Activated CD4-positive, alpha-beta T cell treated with anti-CD3 and anti-CD28 coated beads for 48 hours (primary cell): Measurements from ENCODE around the gene FOXF1.

Source experiments
- DNase-seq: peaks from one replicate; pipeline ENCODE4 v3.0.0-alpha.2; 2020

Gene FOXF1

DNA sequence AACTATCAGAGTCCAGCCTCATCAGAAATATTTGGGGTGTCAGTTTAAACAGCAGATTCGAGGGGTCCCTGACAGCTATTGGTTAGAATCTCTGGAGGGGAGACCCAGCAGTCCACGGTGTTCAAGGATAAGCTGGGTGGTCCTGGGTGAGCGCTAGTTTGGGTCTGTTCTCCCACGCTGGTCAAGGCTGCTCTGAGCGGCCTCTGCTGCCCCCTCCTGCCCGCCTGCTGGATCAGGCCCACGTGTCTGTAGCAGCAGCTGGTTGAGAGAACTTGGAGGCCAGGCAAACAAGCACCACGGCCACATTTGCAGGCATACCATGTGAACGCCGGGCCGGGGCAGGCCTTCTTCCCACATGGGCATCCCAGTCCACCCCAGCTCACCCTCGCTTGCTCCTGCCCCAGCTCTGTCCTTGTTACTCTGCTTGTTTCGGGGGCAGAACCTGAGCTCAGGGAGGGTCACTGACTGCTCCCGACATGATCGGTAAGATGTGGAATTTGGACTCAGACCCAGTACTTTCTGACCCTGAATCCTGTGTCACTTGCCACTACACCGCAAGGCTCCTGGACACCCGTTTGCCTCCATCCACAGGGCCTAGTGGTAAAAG, 7.4 kb downstream of the FOXF1 start:
- DNase-seq, result peak; percentile 44

DNA sequence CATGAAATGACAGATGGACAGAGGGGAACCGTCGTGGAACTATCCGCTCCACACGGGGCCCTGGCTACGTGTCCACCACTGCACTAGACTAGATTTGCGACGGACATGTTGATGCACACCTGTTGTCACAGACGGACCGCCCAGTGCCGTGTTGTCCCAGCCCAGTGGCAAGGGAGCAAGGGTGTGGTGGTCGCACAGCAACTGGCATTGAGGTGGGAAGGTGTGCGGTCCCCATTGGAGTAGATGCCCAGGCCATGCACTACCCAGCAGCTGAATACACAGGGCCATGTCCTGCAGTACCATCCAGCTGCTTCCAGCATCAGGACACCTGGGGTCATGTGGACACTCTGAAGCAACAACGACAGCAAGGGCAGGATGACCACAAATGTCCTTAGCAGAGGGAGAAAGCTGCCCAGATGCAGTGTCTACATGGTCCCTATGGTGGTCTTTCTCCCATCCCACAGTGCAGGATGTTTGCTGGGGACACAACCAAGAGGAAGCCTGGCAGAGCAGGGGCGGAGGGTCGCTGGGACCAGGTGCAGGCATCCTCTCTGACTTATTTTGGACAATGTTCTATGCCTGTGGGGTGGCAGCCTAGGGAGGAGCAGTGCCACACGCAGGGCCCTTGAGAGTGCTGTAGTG, 8.8 kb downstream of the FOXF1 start:
- DNase-seq, result no peak

DNA sequence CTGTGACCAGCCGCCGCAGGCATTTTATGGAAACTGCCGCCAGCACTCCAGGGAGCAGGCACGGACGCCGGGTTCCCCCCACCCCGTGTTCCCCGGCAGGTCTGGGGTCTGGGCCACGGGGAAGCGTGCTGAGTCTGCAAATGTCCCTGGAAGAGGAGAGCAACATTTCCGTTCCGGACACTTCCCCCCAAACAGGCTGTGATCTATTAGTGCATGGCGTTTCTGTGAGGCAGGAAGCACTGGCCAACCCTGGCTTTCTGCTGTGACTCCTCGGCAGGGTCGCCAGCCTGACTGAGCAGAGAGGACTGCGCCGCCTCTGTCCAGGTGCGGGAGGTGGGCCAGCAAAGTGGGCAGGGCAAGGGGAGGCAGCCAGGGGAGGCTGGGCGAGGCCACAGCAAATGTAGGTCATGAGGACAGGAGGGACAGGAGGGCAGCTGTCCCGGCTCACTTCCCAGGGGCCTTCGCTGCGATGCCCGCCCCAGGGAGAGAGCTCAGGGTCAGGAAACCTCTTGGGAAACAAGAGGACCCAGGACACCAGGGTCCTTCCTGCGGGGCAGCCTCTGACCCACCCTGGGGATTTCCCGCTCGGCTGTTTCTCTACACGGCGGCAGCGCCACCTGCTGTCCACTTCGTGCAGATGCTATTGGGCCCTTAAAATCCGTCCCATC, 9.5 kb downstream of the FOXF1 start:
- DNase-seq, result peak; percentile 69

DNA sequence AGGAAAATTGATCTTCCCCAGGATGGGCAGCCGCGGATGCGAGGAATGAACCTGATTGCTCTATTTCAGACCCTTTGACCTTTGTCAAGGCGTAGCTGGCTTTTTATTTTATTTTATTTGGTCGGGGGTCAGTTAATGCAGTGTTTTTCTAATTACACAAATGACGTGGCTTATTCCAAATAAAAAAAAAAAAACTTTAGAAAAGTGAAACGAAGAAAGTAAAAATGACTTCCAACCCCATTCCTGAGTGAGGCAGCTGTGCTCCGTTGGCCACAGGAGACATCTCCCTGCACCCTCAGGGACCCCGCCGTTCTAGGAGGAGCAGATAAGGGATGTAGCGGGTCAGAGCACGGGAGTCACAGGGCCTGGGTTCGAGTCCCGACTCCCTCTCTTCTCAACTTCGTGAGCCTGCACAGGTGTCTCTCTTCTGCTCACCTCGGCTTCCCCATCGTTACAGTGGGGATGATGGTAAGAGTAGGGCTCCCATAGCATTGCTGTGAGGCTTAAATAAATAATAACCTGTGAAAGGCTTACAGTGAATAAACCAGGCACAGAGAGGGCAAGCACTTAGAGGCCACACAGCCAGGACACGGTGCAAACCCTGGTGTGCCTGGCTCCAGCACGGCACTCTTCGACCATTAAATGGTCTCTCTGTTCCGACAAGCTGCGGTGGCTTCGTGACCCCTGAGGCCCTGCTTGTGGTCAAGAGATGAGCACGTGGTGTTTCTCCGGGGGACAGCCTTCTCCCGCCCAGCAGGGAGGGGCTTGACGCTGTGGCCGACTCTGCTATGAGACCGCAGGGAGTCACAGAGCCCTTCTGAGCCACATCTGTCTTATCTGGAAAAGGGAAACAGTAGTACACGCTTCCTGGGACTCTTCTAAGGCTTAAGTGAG, 10.2 kb downstream of the FOXF1 start:
- DNase-seq, result no peak

DNA sequence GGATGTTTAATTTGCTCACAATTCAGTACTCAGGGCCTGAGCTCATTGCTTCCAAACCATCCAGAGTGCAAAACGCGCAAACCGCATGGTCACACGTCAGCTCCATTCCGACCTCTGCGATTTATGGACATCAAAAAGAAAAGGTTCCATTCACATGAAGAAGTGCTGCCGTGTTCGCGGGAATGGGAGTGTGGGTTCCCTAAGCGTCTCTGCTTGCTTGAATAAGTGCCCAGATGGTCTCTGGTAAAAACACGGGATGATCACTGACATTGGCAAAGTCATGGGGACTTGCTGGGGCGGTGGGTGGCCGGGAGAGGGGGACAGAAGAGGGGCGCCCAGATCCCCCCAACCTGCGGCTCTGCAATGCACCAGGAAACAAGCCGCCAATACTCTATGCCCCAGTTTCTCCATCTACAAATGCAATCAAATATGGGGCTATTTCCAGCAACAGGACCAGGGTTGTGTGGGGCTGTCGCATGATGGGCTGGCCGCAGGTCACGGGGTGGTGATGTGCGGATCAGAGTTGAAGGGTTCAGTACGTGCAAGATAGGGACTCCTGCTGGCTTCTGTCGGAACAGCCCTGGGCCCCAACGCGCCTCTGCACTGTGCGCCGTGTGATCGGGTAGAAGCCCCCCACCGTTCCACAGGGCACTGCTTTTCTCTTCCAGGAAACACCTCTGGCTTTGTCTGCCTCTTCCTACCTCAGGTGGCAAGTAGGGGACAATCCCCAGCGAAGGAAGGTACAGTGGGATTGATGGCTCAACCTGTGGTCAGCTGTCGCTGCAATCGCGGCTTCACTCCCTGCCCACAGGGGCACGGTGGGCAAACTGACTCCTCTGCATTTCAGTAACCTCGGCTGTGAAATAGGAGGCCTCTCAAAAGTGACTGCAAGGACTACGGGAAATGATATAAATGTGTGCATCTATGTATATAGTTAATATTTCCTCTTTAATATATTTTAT, 11.2 kb downstream of the FOXF1 start:
- no peak for DNase-seq

DNA sequence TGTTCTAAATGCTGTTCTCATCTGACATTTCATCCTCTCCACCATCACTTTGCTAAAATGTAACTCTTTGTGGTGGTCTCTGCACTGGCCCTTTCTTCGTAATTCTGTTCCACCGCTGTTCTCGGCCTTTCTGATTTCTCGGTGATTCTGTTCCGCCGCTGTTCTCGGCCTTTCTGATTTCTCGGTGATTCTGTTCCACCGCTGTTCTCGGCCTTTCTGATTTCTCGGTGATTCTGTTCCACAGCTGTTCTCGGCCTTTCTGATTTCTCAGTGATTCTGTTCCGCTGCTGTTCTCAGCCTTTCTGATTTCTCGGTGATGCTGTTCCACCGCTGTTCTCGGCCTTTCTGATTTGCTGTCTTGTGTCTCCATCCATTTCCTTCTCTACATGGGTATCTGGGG, 12.3 kb downstream of the FOXF1 start:
- no peak for DNase-seq

DNA sequence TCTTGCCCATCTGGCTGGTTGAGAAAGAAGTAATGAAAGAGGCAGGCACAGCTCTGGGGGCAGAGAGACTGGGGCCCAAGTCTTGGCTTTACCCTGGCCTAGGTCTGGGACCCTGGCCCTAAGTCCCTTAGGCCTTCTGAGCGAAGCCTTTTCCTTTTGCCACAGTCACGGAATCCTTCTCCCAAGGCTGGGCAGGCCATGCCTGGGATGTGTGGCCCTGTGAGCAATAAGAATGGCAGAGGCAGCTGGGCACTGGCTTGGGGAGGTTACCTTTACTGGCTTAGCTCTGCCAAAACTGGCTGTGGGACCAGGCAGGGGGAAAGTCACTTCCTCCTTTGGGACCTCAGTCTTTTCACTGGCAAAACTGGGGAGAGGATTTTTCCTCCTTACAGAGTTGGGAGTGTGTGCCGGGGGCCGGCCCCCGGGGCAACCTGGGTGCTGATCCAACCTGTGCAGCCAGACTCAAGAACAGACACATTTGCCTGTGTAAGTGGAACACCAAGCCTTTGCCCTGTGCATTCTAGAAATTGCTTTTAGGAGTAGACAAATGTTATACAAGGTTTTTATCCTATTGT, 12.9 kb downstream of the FOXF1 start:
- no peak for DNase-seq

DNA sequence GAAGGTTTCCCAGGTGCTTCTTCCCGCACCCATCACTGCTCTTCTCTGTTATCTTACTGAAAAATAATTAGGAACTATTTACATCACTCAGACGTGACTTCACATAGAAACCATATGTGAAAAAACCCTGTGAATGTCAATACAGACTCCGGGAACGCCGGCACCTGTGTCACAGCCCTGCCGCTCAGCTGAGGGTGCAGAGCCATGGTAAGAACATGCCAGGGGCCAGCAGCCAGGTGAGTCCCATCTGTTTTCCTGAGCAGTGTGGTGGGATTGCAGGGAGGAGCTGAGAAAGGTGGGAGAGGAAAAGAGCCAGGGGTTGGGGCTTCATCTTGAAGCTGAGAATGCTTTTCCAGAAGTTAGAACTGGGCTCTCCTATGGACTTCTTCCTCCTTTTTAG, 13.7 kb downstream of the FOXF1 start:
- DNase-seq, result no peak

DNA sequence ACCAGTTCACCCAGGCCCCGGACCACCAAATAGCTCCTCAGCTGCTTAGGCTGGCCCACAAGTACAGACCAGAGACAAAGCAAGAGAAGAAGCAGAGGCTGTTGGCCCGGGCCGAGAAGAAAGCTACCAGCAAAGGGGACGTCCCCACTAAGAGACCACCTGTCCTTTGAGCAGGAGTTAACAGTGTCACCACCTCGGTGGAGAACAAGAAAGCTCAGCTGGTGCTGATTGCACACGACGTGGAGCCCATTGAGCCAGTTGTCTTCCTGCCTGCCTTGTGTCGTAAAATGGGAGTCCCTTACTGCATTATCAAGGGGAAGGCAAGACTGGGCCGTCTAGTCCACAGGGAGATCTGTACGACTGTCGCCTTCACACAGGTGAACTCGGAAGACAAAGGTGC, 15.4 kb downstream of the FOXF1 start:
- DNase-seq, result no peak

DNA sequence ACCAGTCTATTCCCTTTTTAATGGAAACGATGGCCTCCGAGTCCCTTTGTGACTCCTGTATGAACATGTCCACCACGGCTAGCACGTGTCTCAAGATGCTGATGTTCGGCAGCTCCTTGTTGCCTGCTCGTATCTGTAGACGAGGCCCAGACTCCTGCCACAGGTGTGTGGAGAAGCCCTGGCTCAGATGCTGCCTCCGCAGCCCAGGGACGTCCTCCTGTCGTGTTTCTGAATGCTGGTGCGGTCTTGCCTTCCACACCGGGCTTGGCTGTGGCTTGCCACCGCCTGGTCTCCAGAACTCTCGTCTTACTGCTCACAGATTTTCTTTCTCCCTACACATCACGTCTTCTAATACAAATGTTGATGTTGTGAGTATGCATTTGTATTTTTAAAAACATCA, 17.0 kb downstream of the FOXF1 start:
- DNase-seq, result no peak

DNA sequence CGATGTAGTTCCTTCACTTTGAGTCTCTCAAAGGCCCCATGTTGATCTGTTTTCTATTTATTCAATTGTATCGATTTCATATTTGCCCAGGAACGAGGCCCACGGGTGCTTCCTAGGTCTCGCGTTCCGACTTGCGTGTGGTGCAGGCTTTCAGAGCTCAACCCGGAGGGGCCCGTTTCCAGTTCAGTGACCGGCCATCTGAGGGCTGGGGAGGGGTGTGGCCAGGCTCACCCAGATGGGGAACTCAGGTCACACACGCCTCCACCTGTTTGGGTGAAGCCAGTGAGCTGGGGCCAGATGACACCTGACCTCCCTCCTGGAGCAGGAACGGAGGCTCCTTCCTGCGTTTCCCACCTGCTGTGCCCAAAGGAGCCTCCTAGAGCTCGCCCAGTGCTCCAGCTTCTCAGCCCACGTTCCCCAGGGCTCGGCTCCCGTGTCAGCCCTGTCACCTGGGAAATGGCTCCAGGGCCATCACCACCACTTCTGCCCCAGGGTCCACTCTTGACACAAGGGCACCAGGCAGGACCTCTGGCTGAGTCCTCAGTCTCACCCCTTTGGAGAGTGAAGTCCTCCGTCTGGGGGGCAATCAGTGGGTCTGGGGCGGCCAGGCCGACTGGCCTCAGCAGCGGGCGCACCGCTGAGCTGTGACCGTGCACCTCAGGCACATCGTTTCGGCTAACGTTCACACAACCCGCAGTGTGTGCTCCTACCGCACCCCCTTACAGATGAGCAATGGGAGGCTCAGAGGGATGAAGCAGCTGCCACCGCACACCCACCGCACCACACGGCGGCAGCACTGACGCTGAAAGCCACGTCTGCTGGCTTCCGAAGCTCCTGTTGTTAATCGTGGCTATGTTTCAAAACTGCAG, 18.0 kb downstream of the FOXF1 start:
- no peak for DNase-seq

DNA sequence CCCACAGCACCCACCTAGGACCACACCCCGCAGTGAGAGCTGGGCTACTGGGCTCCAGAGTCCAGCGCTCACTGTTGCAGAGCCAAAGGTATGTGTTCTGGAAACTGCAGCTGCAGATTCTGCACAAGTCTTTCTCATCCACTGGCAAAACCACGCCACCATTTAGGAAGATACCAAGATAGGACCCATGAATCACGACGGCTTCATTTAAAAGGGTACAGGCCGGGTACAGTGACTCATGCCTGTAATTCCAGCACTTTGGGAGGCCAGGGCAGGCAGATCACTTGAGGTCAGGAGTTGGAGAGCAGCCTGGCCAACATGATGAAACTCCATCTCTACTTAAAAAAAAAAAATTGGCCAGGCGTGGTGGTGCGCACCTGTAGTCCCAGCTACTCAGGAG, 18.8 kb downstream of the FOXF1 start:
- DNase-seq, result no peak

DNA sequence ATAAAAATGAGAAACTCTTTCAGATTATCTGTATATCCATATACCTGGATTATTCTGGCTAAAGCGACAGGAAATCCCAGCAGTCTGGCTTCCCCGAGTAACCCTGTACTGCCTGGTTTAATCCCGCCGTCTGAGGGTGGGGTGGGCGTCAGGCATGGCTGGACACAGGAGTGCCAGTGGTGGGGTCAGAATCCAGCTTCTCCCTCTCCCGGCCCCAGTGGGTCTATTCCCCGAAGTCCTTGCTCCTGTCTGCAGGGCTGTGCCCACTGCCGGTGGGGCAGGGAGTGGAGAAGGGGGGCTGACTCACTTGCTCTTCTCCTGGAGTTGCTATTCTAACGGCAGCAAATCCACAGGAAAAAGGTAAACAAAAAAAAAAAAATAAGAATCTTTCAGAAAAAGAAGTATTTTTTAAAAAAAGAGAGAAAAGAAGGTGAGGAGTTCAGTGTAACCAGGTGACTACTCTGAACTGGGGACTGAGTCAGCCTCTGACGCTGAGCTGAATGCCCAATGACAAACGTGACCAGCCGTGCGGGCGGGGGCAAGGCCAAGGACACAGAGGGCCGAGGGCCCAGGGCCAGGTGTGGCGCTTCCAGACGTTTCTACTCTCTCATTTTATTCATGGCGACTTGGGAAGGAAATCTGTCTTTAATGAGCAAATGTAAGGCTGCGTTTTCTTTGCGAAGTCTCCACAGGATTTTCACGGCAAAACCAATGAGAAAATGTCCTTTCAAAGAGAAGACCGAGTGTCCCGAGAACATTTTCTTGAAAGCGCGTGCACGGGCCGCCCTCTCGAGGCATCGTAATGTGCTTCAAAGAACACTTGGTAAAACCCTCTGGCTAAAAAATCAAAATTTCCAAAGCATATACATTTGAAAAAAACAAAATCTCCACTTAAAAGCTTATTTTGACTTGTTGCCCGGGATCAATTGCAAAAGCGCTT, 20.2 kb downstream of the FOXF1 start:
- DNase-seq, result no peak

DNA sequence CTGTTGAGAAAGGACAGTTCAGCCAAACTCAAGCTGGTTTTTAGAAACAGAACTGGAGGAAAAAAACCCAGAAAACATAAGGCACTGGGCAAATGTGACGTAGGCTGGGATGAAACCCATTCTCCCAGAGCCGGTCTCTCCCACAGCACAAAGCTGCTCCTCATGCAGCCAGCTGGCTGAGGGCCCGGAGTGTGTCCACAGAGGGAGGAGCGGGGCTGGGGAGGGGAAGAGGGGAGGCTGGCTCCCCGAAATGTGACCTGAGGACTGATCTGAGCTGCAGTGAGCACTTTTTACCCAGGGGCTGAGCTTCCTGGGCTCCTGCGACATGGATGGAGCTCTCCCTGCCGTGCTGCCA, 20.8 kb downstream of the FOXF1 start:
- no peak for DNase-seq

DNA sequence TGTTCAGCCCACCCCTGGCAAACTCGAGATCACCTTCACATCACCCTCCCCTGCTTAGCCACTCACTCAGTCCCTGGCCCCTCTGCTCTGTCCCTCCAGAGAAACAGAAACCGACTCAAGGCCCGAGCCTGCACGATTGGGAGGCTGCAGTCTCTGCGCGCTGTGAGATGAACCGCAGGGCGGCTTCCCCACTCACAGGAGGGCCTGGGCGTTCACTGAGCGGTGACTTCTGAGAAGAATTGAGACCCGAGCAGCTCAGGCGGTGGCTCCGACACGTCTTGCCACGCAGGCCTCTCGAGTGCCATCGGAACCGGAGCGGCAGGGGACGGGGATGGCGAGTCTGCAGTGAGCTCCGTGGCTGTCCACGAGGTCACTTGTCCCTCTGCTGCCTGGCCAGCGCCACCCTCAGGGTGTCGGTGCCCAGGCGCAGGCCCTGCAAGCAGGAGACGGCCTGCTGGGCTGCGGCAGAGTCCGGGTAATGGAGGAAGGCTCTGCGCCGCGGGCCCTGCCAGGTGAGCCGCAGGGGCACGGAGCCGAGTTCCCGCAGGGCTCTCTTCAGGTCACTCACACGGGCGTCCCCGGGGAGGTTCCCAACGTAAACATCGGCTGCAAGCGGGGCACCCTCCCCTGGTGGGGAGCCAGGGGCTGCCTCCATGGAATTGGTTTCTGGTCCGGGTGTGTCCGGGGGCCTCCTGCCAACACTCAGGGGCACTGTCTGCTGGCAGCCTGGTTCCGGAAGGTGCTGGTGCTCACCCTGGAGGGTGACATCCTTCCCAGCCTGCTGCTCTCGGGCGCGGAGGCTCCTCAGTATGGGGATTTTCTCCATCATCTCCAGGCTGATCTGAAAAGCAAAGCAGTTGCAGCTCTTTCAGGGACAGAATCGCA, 21.6 kb downstream of the FOXF1 start:
- DNase-seq, result no peak

DNA sequence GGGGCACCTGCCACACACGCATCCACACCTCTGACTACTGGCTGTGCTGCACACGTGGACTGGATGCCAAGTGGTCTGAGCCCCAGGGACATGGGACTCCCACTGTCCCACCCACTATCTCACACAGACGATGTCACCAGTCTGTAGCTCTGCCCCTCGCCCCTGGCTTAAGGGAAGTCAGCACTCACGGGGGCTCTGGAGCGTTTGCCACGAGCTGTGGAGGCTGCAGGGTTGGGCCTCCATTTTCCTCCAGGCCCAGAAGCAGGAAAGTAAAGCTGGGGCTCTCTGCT, 22.1 kb downstream of the FOXF1 start:
- DNase-seq, result no peak

DNA sequence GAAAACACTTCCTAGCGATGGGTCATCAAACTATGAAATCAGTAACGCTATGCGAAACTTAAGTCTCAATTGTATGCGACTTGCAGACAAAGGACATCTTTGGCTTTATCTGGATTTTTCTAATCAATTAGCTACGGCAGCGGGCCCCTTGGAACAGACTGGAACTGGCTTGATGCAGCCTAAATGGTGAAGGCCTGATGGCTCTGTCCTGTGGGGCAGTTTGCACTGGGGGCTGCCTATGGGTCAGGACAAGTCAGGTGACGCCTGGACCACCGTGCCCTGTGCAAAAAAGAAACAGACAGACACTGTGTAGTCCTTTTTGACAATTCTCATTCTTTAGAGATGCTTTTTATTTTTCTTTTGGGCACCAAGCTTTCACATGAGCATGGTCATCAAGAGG, 22.7 kb downstream of the FOXF1 start:
- no peak for DNase-seq

DNA sequence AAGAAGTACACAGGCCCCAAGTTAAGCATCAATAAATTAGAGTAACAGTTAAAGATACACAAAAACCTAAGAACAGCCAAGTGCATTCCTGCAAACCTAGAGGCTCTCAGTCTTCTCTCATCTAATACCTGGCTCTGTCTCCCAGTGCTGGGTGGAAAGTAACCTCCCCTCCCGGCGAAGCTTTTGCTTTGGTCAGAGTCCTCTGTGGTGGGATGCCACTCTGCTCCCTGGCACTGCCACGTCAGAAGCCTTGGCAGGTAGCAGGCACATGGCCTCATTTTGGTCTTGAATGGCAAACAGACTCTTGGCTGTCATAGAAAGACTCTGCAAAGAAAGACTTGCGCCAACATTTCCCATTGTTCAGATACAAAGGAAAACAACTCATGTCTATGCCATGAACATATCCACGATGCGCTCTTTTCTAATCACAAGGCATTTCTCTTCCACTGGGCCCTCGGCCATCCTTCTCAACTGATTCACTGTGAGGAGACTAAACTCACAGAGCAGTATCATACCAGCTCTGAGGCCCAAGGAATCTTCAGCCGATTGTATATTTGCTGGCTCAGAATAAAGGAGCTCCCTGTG, 23.5 kb downstream of the FOXF1 start:
- no peak for DNase-seq
